GM12892 (cell line): ENCODE measurements around the gene CHD2.

ENCODE experiments used
- DNase-seq: peaks from one replicate; pipeline ENCODE4 v3.0.0; 2011; ENCODE audit not compliant: insufficient read length
- FAIRE-seq: peaks from 2 replicates; lab custom pipeline; 2011; peaks lifted over from hg19 to GRCh38; lab: Jason Lieb, UNC
- POLR2A ChIP-seq: IDR thresholded peaks from 2 replicates; pipeline ENCODE4 v1.6.1; 2011; ENCODE audit warnings: low read depth, low read length, control low read depth
- POLR2AphosphoS5 ChIP-seq: IDR thresholded peaks from 2 replicates; pipeline ENCODE4 v1.6.1; 2011; ENCODE audit warnings: low read depth, low read length, control low read depth
- TAF1 ChIP-seq: IDR thresholded peaks from 2 replicates; pipeline ENCODE4 v1.6.1; 2011; ENCODE audit warnings: low read depth, mild to moderate bottlenecking, control low read depth, low read length, borderline replicate concordance

Gene CHD2

GRCh38 chr15:92943581-92943980 lies 43.5 kb downstream of the CHD2 start:
- FAIRE-seq, result peak; percentile 27
- no peak for TF ChIP-seq POLR2A
- TF ChIP-seq POLR2AphosphoS5, result no peak
- no peak for TF ChIP-seq TAF1
- no peak for DNase-seq

GRCh38 chr15:92944946-92945521 lies 44.9 kb downstream of the CHD2 start:
- FAIRE-seq (no peak), DNase-seq (no peak)
- TF ChIP-seq TAF1 (no peak), POLR2A (no peak), POLR2AphosphoS5 (no peak)

- DNase-seq (no peak), FAIRE-seq (peak; percentile 63)
- no peak for TF ChIP-seq TAF1
- no peak for TF ChIP-seq POLR2AphosphoS5
- no peak for TF ChIP-seq POLR2A
These were observed 47.1 kb downstream of the CHD2 start for GRCh38 chr15:92947071-92947730.

- DNase-seq, result no peak
- FAIRE-seq, result no peak
- no peak for TF ChIP-seq POLR2AphosphoS5
- TF ChIP-seq POLR2A, result no peak
- no peak for TF ChIP-seq TAF1
These were observed 49.6 kb downstream of the CHD2 start for GRCh38 chr15:92949604-92950249.

GRCh38 chr15:92951800-92952457 lies 51.8 kb downstream of the CHD2 start:
- FAIRE-seq, result no peak
- DNase-seq, result no peak
- TF ChIP-seq TAF1, result no peak

- FAIRE-seq, result no peak
- no peak for DNase-seq
- no peak for TF ChIP-seq POLR2A
- TF ChIP-seq POLR2AphosphoS5, result no peak; the same call in 1 of the 2 replicates
- TF ChIP-seq TAF1, result no peak
These were observed 52.3 kb downstream of the CHD2 start for GRCh38 chr15:92952458-92952850.

GRCh38 chr15:92953566-92953965 lies 53.4 kb downstream of the CHD2 start:
- DNase-seq (no peak), FAIRE-seq (no peak)
- TF ChIP-seq POLR2AphosphoS5, result no peak
- no peak for TF ChIP-seq TAF1
- TF ChIP-seq POLR2A, result no peak

- TF ChIP-seq POLR2AphosphoS5 (no peak), TAF1 (no peak), POLR2A (no peak)
- no peak for FAIRE-seq
These were observed 53.9 kb downstream of the CHD2 start for GRCh38 chr15:92954002-92954401.

GRCh38 chr15:92954578-92954977 lies 54.5 kb downstream of the CHD2 start:
- FAIRE-seq (no peak), DNase-seq (no peak)
- no peak for TF ChIP-seq TAF1
- TF ChIP-seq POLR2AphosphoS5, result no peak
- no peak for TF ChIP-seq POLR2A

More at GRCh38 chr15:92954002-92954401, 53.9 kb downstream of the CHD2 start:
- no peak for DNase-seq

- FAIRE-seq, result no peak
- no peak for DNase-seq
- no peak for TF ChIP-seq POLR2A
- TF ChIP-seq TAF1, result no peak
- no peak for TF ChIP-seq POLR2AphosphoS5
These were observed 55.6 kb downstream of the CHD2 start for GRCh38 chr15:92955706-92956105.

- no peak for DNase-seq
- FAIRE-seq, result no peak
- TF ChIP-seq POLR2A (no peak), TAF1 (no peak), POLR2AphosphoS5 (no peak)
These were observed 58.0 kb downstream of the CHD2 start for GRCh38 chr15:92958105-92958504.

- TF ChIP-seq POLR2A, result no peak
- TF ChIP-seq POLR2AphosphoS5, result no peak
- DNase-seq, result no peak
- FAIRE-seq, result no peak
These were observed 59.1 kb downstream of the CHD2 start for GRCh38 chr15:92959219-92959618.
